K562 (cell line): Measurements from ENCODE around the gene FUBP3. TPM values are rescaled to one million over a fixed set of nuclear protein-coding genes. Genes with fewer than 3 reads are reported as not detected.

Experiments used
- ATAC-seq: fragments of 200-7000 bp; cut with Tn5 transposase; 3 replicates; pipeline ENCODE4 v1.9.1; 2020; ENCODE audit warnings: moderate library complexity
- BruUV-seq: library from RNA; stranded (reverse); fragments of 400-500 nt; replicated peaks from 2 replicates; lab custom pipeline; 2021; lab: Mats Ljungman, UMichigan
- CTCF ChIA-PET: fragments of 300-600 bp; formaldehyde crosslinking; extraction: SDS; loops from one replicate; lab custom pipeline; 2021; ENCODE audit warnings: low intra/inter-chr PET ratio; lab: Yijun Ruan, JAX
- POLR2A ChIA-PET: fragments of 300-600, 350-650 bp; sonication (Branson Sonifier 250); formaldehyde crosslinking; extraction: SDS; loops from one replicate; lab custom pipeline; 2021; ENCODE audit warnings: antibody characterized with exemption, inconsistent platforms; lab: Yijun Ruan, JAX
- DNase-seq, 4 experiments: peaks; one replicate each; pipeline versions ENCODE4 v3.0.0 to v3.0.0-alpha.2; 2011 to 2018; ENCODE audit warnings: low spot score in 3 of 4, mixed read lengths in 3 of 4; ENCODE audit errors: extremely low read depth in 1 of 4
- FAIRE-seq: peaks from 2 replicates; lab custom pipeline; 2011; peaks lifted over from hg19 to GRCh38; lab: Jason Lieb, UNC
- H2AFZ ChIP-seq: 2 replicates; pipeline ENCODE4 v1.6.0; 2011; ENCODE audit warnings: low read depth, low read length, control low read depth, inconsistent platforms
- H3K27ac ChIP-seq: fragments of 200-600 bp; 3 replicates; pipeline ENCODE4 v1.8.0; 2011; ENCODE audit warnings: low read depth, mild to moderate bottlenecking, control low read depth, inconsistent platforms, low read length, moderate library complexity, mixed read lengths; ENCODE audit errors: extremely low read depth
- H3K27me3 ChIP-seq, 2 experiments: fragments of 300-600 bp in 1 of 2; 2 replicates in 1 of 2; 3 replicates in 1 of 2; pipeline versions ENCODE4 v1.6.0 to v1.8.0; 2011; ENCODE audit warnings: inconsistent platforms in 2 of 2, low read length in 2 of 2, mild to moderate bottlenecking in 1 of 2, mixed read lengths in 1 of 2, moderate library complexity in 1 of 2; ENCODE audit not compliant: control insufficient read depth in 2 of 2, insufficient read depth in 2 of 2
- H3K36me3 ChIP-seq: fragments of 300-600 bp; 3 replicates; pipeline ENCODE4 v1.8.0; 2011; ENCODE audit warnings: mild to moderate bottlenecking, low read length, inconsistent platforms; ENCODE audit not compliant: control insufficient read depth, insufficient read depth
- H3K4me1 ChIP-seq, 2 experiments: fragments of 200-600 bp in 1 of 2; replicated peaks in 1 of 2; 2 replicates in 1 of 2; 3 replicates in 1 of 2; pipeline versions ENCODE4 v1.5.1 to v1.8.0; 2011; ENCODE audit warnings: inconsistent platforms in 2 of 2, low read length in 2 of 2, mild to moderate bottlenecking in 1 of 2, mixed read lengths in 1 of 2, moderate library complexity in 1 of 2; ENCODE audit not compliant: control insufficient read depth in 2 of 2, insufficient read depth in 2 of 2
- H3K4me2 ChIP-seq: 2 replicates; pipeline ENCODE4 v1.6.1; 2011; ENCODE audit warnings: low read length, control low read depth, inconsistent platforms, mixed read lengths; ENCODE audit not compliant: insufficient read depth
- H3K4me3 ChIP-seq: fragments of 200-600 bp; sonication (generic), shearing (Covaris generic); 2 replicates; pipeline ENCODE4 v1.5.1; 2016; ENCODE audit warnings: control low read depth, inconsistent platforms
- H3K79me2 ChIP-seq: fragments of 200-600 bp; 3 replicates; pipeline ENCODE4 v1.8.0; 2011; ENCODE audit warnings: low read length, inconsistent platforms; ENCODE audit not compliant: control insufficient read depth, insufficient read depth
- H3K9ac ChIP-seq, 2 experiments: 2 replicates each; pipeline versions ENCODE4 v1.6.0 to v1.6.1; 2011; ENCODE audit warnings: low read depth in 2 of 2, low read length in 2 of 2, control low read depth in 1 of 2, inconsistent platforms in 1 of 2, mild to moderate bottlenecking in 1 of 2, mixed read lengths in 1 of 2; ENCODE audit not compliant: insufficient read depth in 1 of 2
- H3K9me1 ChIP-seq: one replicate; pipeline ENCODE4 v1.6.0; 2011; ENCODE audit warnings: inconsistent platforms, mild to moderate bottlenecking, low read length, moderate library complexity; ENCODE audit not compliant: control insufficient read depth, insufficient read depth
- H3K9me3 ChIP-seq: replicated peaks from 2 replicates; pipeline ENCODE4 v1.5.1; 2011; ENCODE audit warnings: low read depth, low read length, inconsistent platforms; ENCODE audit not compliant: control insufficient read depth, insufficient read depth
- H4K20me1 ChIP-seq: replicated peaks from 2 replicates; pipeline ENCODE4 v1.6.1; 2011; ENCODE audit warnings: low read length, inconsistent platforms, mixed read lengths; ENCODE audit not compliant: control insufficient read depth, insufficient read depth
- CCNT2 ChIP-seq: IDR thresholded peaks from 2 replicates; pipeline ENCODE4 v1.6.1; 2011; ENCODE audit warnings: borderline replicate concordance, low read depth, mild to moderate bottlenecking, moderate library complexity, mixed read lengths, low read length; ENCODE audit not compliant: insufficient read length; ENCODE audit errors: extremely low read depth
- FOS ChIP-seq: IDR thresholded peaks from 3 replicates; pipeline ENCODE4 v1.6.1; 2011; ENCODE audit not compliant: insufficient read length; ENCODE audit errors: extremely low read depth
- HBP1 ChIP-seq: fragments of 450-650 bp; formaldehyde crosslinking; IDR thresholded peaks from 2 replicates; pipeline ENCODE4 v1.4.0; 2022; ENCODE audit warnings: missing genetic modification characterization
- POU5F1 ChIP-seq: fragments of 150-350 bp; IDR thresholded peaks from 2 replicates; pipeline ENCODE4 v1.6.1; 2014; ENCODE audit warnings: borderline replicate concordance, low read length, low read depth, mild to moderate bottlenecking; ENCODE audit not compliant: partially characterized antibody
- PTRF ChIP-seq: fragments of 450-650 bp; IDR thresholded peaks from 2 replicates; pipeline ENCODE4 v1.6.1; 2016; ENCODE audit warnings: mild to moderate bottlenecking, missing genetic modification characterization, missing compliant biosample characterization
- WGBS: fragments of 100-300 bp; shearing (Covaris generic); methylation state at CpG from one replicate; pipeline ENCODE4 v1.1.6; 2016; ENCODE audit warnings: low coverage, mixed read lengths; ENCODE audit not compliant: insufficient coverage; ENCODE audit errors: missing lambda C conversion rate; 5-methylcytosine and 5-hydroxymethylcytosine counted together
- in situ Hi-C: fragments of 300-500 bp; cut with MboI; formaldehyde crosslinking; loops from 4 replicates; pipeline ENCODE4 v1.15.0; 2018; ENCODE audit warnings: inconsistent platforms, mixed read lengths
- intact Hi-C: fragments of 100-400 bp; cut with micrococcal nuclease; formaldehyde crosslinking; loops from 2 replicates; pipeline ENCODE4 v1.14.2; 2022
- polyA plus RNA-seq, 8 experiments: library from polyadenylated mRNA; depleted of rRNA in 4 of 8; stranded (reverse) in 5 of 8; unstranded in 3 of 8; fragments of >200 nt; fragmentation: Nextera tagmentation in 2 of 8; fragmentation: Illumina TruSeq in 1 of 8; extraction: Ambion mirVana in 2 of 8; extraction: Trizol in 1 of 8; gene quantifications; 2 replicates each; pipeline versions ENCODE4 v1.2.1 to v1.2.3, GENCODE V29; 2011 to 2014; ENCODE audit warnings: inconsistent platforms in 1 of 8, missing spikeins in 1 of 8
- total RNA-seq, 7 experiments: library from RNA; depleted of rRNA in 6 of 7; stranded (reverse); fragments of >200 nt in 6 of 7; fragmentation: Illumina TruSeq in 2 of 7; extraction: Trizol in 2 of 7; gene quantifications; 2 replicates each; pipeline versions ENCODE4 v1.2.1 to v1.2.3, GENCODE V29; 2011 to 2021; ENCODE audit warnings: low replicate concordance in 1 of 7

Gene FUBP3
- total and polyA plus RNA-seq, 9 of the 15 experiments (the other 6 are each of a cell fraction or from before 2014, with no cell fraction given), result 3.0 to 64.0 (median 48.1) TPM

- POLR2A ChIA-PET, result interaction anchor here (1.1 kb wide), 1 partner anchor 168 kb away, joined by 3 read pairs; no protein-coding TSS in a partner anchor
- no peak for ATAC-seq
- in situ Hi-C loops, result no loop called here
- Histone ChIP-seq H3K36me3 (peaks cover 81% of the 10 kb centered on the region; the same call in 2 of the 3 replicates), H3K4me2 (no peak overlapping the region), H3K9ac (peak overlapping the region in 1 of 2 experiments; percentile 52; a peak in 1 of 4 replicates), H3K27me3 (no peaks in the 10 kb centered on the region), H2AFZ (no peak overlapping the region), H3K9me3 (no peaks in the 10 kb centered on the region), H4K20me1 (no peaks in the 10 kb centered on the region; the same call in 1 of the 2 replicates), H3K79me2 (no peaks in the 10 kb centered on the region), H3K9me1 (peaks cover 4% of the 10 kb centered on the region), H3K27ac (no peak overlapping the region), H3K4me3 (no peak overlapping the region), H3K4me1 (peaks cover 0 to 6% of the 10 kb centered on the region in 2 experiments; a peak in 1 of 5 replicates)
- DNase-seq, result no peak
- intact Hi-C loops, result no loop called here
- no peak for TF ChIP-seq CCNT2
- TF ChIP-seq PTRF, result no peak
- no peak for TF ChIP-seq FOS
- no peak for TF ChIP-seq POU5F1
- no peak for TF ChIP-seq HBP1 (CRISPR knock-in tag)
- CTCF ChIA-PET, result no interaction called here
- WGBS, result 91% methylated on average over 12 of the region's 14 CpGs
- no TSS peak for BruUV-seq
- no peak for FAIRE-seq
These were observed 54.9 kb downstream of the FUBP3 start for GRCh38 chr9:130634191-130634768.
